ENCODE data around the gene FRMD4B. TPM values are rescaled to one million over a fixed set of nuclear protein-coding genes. Genes with fewer than 3 reads are reported as not detected.

FRMD4B gene
- total RNA-seq, 1 donor from 2014 or later, result not detected

GRCh38 chr3:69252141-69252540 is 133.7 kb downstream of the FRMD4B start:
- Mint-ChIP-seq H3K27ac (no peak overlapping the region), H3K9me3 (no peaks in the 10 kb centered on the region), H3K36me3 (ENCODE audit: low read depth) (no peaks in the 10 kb centered on the region), H3K4me1 (no peaks in the 10 kb centered on the region), H3K27me3 (no peaks in the 10 kb centered on the region), H3K4me3 (no peak overlapping the region)
- CTCF ChIA-PET, result no interaction called here
- DNase-seq (no peak), ATAC-seq (ENCODE audit: low read depth) (no peak)
- no peak for TF ChIP-seq CTCF (IDR thresholded peaks at IDR 0.05)
- intact Hi-C loops (cut with micrococcal nuclease), result no loop called here
- POLR2A ChIA-PET, result no interaction called here

GRCh38 chr3:69251078-69251805 is 134.6 kb downstream of the FRMD4B start:
- CTCF ChIA-PET, result no interaction called here
- no peaks in the 10 kb centered on the region for H3K4me1 Mint-ChIP-seq
- intact Hi-C loops (cut with micrococcal nuclease), result no loop called here
- no peak overlapping the region for H3K4me3 Mint-ChIP-seq
- no peaks in the 10 kb centered on the region for H3K9me3 Mint-ChIP-seq
- no peak for TF ChIP-seq CTCF (IDR thresholded peaks at IDR 0.05)
- DNase-seq, result no peak
- no peak overlapping the region for H3K27ac Mint-ChIP-seq
- no peak for ATAC-seq (ENCODE audit: low read depth)
- no peaks in the 10 kb centered on the region for H3K36me3 Mint-ChIP-seq (ENCODE audit: low read depth)
- POLR2A ChIA-PET, result no interaction called here
- no peaks in the 10 kb centered on the region for H3K27me3 Mint-ChIP-seq

- no peak for TF ChIP-seq CTCF (IDR thresholded peaks at IDR 0.05)
- POLR2A ChIA-PET, result no interaction called here
- H3K4me3 Mint-ChIP-seq, result no peak overlapping the region
- intact Hi-C loops (cut with micrococcal nuclease), result no loop called here
- H3K36me3 Mint-ChIP-seq (ENCODE audit: low read depth), result no peaks in the 10 kb centered on the region
- no peak for ATAC-seq (ENCODE audit: low read depth)
- no peak overlapping the region for H3K27ac Mint-ChIP-seq
- no peaks in the 10 kb centered on the region for H3K9me3 Mint-ChIP-seq
- DNase-seq, result no peak
- CTCF ChIA-PET, result no interaction called here
- no peaks in the 10 kb centered on the region for H3K4me1 Mint-ChIP-seq
- no peaks in the 10 kb centered on the region for H3K27me3 Mint-ChIP-seq
Observed at GRCh38 chr3:69250014-69250413, 135.9 kb downstream of the FRMD4B start.

GRCh38 chr3:69249001-69249400 is 136.9 kb downstream of the FRMD4B start:
- ATAC-seq (ENCODE audit: low read depth) (no peak), DNase-seq (no peak)
- Mint-ChIP-seq H3K4me1 (no peaks in the 10 kb centered on the region), H3K9me3 (no peaks in the 10 kb centered on the region), H3K4me3 (no peak overlapping the region), H3K27me3 (no peaks in the 10 kb centered on the region), H3K27ac (no peak overlapping the region), H3K36me3 (ENCODE audit: low read depth) (no peaks in the 10 kb centered on the region)
- POLR2A ChIA-PET, result no interaction called here
- intact Hi-C loops (cut with micrococcal nuclease), result no loop called here
- TF ChIP-seq CTCF (IDR thresholded peaks at IDR 0.05), result no peak
- CTCF ChIA-PET, result no interaction called here

- Mint-ChIP-seq H3K36me3 (ENCODE audit: low read depth) (no peaks in the 10 kb centered on the region), H3K9me3 (no peaks in the 10 kb centered on the region), H3K4me3 (no peak overlapping the region), H3K27me3 (no peaks in the 10 kb centered on the region), H3K4me1 (no peaks in the 10 kb centered on the region), H3K27ac (no peak overlapping the region)
- ATAC-seq (ENCODE audit: low read depth), result no peak
- TF ChIP-seq CTCF (IDR thresholded peaks at IDR 0.05), result no peak
- ChIA-PET POLR2A (no interaction called here), CTCF (no interaction called here)
- intact Hi-C loops (cut with micrococcal nuclease), result no loop called here
- DNase-seq, result no peak
Observed at GRCh38 chr3:69248436-69248835, 137.5 kb downstream of the FRMD4B start.

All from activated B cell treated with CpG ODN at 0.5 μM for 24 hours (primary cell).